Fibroblast of skin of right quadriceps (primary cell): ENCODE data around the gene NKG7.
A peak's percentile ranks its signal among the peaks of the same experiment; 100 is the strongest.
"Not testable (repeated sequence)": the region's sequence is repeated elsewhere in the genome, so short reads cannot be mapped to it uniquely, and the experiment has no call there.

Source experiments
- DNase-seq: peaks from one replicate; pipeline ENCODE4 v3.0.0-alpha.2; 2013

Gene NKG7, protein sequence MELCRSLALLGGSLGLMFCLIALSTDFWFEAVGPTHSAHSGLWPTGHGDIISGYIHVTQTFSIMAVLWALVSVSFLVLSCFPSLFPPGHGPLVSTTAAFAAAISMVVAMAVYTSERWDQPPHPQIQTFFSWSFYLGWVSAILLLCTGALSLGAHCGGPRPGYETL

GRCh38 chr19:51372649-51373504 lies at the start of gene NKG7:
Gene NKG7, minus strand, starts transcription at chr19:51372654. Its CDS starts 119 bp downstream, at chr19:51372535.
- no peak for DNase-seq

GRCh38 chr19:51422053-51422448 lies 49.6 kb upstream of the NKG7 start:
- DNase-seq: peak; percentile 55

GRCh38 chr19:51421229-51422052 lies 49.0 kb upstream of the NKG7 start:
- DNase-seq: no peak

GRCh38 chr19:51420511-51420910 lies 48.1 kb upstream of the NKG7 start:
- DNase-seq: not testable (repeated sequence)

- DNase-seq: no peak
Observed at GRCh38 chr19:51418707-51419106, 46.3 kb upstream of the NKG7 start.

DNA sequence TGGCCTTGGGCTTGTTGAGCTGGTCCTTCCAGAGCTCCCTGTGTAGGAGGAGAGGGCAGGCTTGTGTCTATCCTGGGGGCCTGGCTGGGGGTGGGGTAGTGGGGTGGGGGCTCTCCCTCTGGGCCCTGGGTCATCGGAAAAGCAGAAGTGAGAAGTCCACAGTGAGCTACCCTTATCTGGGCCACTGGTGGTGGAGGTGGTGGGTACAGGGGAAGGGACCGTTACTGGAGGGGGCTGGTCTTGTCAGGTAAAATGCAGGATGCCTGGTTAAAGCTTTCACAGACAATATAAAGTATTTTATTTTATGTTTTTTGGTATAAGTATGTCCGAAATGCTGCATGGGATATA lies 45.3 kb upstream of the NKG7 start:
- DNase-seq: no peak

GRCh38 chr19:51417107-51417809 lies 44.8 kb upstream of the NKG7 start, which contains the start of gene SIGLEC10:
Gene SIGLEC10, minus strand, starts transcription at chr19:51417642. Its CDS starts 61 bp downstream, at chr19:51417581.
- DNase-seq: no peak

DNA sequence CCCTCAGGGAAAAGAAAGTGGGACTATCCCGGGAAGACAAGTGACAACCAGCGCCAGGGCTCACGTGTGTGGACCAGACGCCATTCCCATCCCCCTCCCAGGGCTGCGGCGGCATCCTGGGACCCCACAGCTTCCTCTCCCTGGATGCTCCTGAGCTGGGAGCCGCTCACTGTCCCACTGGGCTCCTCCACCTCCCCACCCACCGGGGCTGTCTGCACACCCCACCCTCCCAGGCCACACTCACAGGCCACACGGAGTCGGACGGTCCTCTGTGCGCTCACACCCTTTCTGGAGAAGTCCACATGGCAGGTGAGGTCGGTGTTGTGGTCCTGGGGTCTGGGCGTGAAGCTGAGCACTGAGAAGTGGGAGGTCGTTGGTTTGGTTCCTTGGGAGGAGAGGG lies 44.0 kb upstream of the NKG7 start:
- not testable (repeated sequence) for DNase-seq

GRCh38 chr19:51415187-51415586 lies 42.7 kb upstream of the NKG7 start:
- no peak for DNase-seq

- no peak for DNase-seq
Observed at GRCh38 chr19:51410950-51411748, 38.7 kb upstream of the NKG7 start.

DNA sequence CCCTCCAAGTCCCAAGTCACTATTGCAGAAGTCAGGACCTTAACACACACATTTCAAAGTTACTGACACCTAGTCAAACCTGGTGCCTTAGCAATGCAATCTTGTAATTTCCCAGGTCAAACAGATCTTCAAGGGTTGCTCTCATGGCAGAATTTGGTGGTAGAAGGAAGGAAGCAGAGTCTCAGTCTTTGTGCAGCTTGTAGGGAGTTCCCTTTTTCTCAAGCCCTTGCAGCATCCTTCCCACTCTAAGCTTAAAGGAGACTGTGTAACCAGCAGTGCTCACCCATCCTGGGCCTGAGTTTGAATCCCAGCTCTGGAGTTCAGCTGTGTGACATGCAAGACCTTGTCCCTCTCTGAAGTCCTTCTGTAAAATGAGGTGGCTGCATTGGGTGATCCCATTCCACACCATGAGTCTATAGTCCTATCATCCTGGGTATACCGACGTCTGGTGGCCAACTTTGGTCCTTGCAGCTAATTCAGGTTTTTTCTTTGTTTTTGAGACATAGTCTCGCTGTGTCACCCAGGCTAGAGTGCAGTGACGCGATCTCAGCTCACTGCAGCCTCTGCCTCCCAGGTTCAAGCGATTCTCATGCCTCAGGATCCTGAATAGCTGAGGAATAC lies 35.2 kb upstream of the NKG7 start:
- DNase-seq: no peak

GRCh38 chr19:51402117-51402516 lies 29.7 kb upstream of the NKG7 start:
- no peak for DNase-seq

GRCh38 chr19:51399936-51400335 lies 27.5 kb upstream of the NKG7 start:
- not testable (repeated sequence) for DNase-seq

DNA sequence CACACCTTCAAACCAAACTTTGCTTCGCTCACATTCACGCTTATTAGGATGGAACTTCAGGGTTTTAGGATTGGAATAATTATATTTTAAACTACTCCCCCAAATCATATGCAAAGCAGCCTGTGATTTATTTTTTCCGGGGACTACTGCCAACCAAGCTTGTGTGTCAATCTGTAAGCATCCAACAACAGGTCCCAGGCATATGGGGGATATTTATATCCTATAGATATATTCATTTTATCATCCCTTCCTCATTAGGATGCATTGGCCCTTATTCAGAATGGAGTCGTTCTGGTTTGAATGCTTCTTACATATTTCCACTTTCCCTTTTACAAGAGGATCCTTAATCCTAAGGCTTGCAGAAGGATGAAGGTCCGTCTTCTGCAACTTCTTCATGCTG lies 26.8 kb upstream of the NKG7 start:
- DNase-seq: no peak

DNA sequence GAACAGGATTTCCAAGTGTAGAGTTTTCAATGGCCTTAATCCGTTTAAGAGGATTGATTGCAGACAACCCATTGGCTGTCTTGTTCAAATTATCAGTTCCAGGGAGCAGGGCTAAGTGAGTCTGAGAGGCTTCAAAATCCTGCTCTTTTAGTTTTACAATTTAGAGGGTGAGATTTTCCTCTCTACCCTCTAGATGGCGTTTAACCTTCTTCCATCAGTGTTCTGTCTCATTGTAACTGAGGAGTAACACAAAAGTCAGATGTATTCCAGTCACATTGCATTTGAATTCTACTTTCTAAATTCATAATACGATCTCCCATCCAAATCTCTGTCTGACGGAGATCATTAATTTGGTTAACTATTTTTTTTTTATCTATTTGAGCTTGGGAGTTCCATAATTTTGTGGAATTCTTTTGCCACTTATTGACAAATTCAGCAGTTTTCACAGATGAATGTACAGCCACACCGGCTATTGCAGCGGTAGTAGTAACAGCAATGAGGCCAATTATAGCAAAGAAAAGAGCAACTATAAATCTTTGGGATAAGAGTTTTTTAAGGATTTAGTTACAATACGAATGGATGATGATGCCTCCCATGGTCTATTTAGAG lies 25.7 kb upstream of the NKG7 start:
- peak; percentile 9 for DNase-seq

GRCh38 chr19:51397453-51397852 lies 25.0 kb upstream of the NKG7 start:
- peak; percentile 47 for DNase-seq

DNA sequence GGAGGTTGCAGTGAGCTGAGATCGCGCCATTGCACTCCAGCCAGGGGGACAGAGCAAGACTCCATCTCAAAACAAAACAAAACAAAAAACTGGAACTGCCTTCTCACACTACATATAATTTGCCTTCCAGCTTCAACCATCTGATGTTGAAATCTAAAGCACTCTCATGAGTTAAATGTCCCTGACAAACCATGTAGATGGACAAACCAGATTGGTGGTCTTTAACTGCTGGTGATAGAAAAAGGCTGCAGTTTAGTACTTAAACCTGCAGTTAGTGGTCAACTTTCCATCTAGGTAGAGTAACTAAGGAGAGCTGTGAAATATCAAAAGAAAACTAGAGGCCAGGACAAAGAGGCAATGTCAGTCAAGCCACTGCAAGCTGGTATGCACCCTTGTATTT lies 23.7 kb upstream of the NKG7 start:
- DNase-seq: no peak

GRCh38 chr19:51394050-51394836 lies 21.8 kb upstream of the NKG7 start:
- peak; percentile 99 for DNase-seq

DNA sequence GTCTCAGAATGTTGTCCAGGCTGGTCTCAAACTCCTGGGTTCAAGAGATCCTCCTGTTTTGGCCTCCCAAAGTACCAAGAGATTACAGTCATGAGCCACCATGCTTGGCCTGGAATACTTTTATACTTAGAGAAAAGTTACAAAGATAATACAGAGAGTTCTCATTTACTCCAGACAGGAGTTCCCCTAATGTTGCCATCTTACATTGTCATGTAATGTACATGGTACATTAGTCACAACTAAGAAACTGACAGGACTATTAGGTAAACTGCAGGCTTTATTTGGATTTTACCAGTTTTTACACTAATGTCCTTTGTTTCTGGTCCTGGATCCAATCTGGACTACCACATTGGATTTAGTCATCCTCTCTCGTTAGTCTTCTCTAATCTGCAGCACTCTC lies 20.2 kb upstream of the NKG7 start:
- DNase-seq: no peak

DNA sequence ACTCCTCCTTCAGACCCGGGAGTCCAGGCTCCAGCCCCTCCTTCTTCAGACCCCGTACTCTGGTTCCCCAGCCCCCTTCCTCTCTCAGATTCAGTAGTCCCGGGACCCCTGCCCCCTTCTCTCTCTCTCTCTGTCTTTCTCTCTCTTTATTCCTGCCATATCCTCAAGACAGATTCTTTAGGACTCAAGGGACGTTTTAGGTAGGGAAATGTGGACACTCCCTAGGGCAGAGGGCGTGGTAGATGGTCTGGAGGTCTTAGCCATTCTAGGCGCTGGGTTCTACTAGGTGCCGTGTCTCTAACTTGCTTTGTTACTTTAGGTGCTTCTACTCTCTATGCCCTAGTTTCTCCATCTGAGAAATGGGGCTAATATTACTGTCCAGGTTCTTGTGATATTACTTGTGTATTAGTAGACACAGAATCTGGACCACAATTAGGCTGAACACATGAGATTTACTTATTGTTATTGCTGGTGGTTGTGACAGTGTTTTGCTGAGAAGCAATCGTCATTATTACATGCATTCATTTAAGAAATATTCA lies 18.7 kb upstream of the NKG7 start:
- DNase-seq: no peak
